Tongue (tissue), 3 donors: ENCODE data around the gene DMAP1. TPM values are rescaled to one million over a fixed set of nuclear protein-coding genes. Genes with fewer than 3 reads are reported as not detected.

Source experiments
- DNase-seq: peaks from one replicate; pipeline ENCODE4 v3.0.0-alpha.2; 2015
- small RNA-seq: library from RNA; depleted of rRNA; stranded (forward); fragments of <200 nt; gene quantifications from one replicate; pipeline ENCODE3, GENCODE V24; 2014; ENCODE audit warnings: low replicate concordance
- total RNA-seq: library from RNA; depleted of rRNA; stranded (reverse); fragments of >200 nt; gene quantifications from one replicate; pipeline ENCODE4 v1.2.3, GENCODE V29; 2014

Gene DMAP1
- total RNA-seq, 1 donor from 2014 or later: 35.6 TPM

DNA sequence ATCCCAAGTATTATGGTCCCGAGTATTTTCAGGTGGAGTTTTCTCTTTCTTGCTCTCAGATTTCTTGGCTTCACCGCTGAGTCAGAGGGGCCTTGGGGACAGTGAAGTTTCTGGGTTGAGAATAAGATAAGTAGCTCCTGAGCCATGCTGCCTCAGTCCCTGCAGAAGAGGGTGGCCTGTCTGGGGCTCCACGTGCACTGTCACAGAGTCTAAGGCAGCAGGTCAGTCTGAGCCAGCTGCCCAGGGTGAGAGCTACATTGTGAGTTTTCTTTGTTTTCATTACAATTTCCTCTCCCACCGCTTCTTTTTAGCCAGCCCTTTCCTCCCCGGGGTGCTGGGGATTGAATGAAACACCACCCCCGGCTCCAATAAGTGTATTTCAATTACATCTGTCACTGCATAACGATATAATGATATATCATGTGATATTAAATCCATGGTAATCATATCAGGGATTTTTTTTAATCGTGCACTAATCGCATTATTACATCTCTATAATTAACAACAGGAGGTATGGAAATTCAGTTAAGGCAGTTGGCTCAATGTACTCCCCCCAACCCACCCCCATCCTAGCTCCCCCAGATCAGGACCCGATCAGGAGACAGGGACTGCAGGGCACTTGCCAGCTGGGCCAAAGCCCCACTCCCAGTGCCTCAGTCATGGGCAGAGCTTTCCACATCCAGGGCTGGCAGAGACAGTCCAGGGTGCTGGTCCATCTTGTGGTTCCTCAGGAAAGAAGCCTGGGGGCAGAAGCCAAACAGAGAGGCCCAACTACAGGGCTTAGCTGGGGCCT, 43.7 kb downstream of the DMAP1 start:
- DNase-seq: no peak

DNA sequence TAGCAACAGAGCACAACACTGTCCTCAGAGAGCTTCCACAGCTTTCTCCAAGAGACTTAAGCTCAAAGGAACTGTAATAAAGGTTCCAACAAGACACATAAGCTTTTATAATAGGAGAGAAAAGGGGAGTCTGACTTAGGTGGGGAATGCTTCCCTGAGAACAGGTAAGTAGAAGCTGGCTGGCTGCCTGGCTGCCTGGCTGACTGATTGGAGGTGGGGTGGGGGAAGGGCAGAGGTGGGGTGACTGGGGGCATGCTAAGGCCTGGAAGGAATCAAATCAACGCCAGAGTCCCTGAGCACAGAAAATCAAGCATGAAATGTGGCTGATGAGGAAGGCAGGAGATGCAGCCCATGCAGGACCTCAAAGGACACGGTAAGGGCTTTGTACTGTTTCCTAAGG, 45.8 kb downstream of the DMAP1 start:
- no peak for DNase-seq

DNA sequence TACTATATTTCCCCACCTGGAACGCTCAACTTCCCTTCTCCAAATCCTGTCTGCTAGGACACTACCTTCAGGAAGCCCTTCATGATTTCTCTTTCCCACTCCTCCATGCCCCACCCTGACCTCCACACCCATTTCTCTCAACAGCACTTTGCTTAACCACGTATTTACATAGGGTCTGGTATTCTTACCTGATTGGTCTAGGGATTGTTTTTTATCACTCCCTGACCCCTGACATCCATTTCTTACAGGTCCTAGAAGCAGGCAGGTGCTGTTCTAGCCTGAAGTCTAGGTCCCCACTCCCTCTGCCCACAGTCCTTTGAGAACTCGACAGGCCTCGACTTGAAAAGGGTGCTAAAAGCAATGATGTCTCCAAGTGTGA, 47.5 kb downstream of the DMAP1 start:
- DNase-seq: no peak

GRCh38 chr1:44261171-44261817, 48.0 kb downstream of the DMAP1 start:
- no peak for DNase-seq

GRCh38 chr1:44261962-44262361, 48.7 kb downstream of the DMAP1 start:
- no peak for DNase-seq

GRCh38 chr1:44262414-44262813, 49.1 kb downstream of the DMAP1 start:
- no peak for DNase-seq

DNA sequence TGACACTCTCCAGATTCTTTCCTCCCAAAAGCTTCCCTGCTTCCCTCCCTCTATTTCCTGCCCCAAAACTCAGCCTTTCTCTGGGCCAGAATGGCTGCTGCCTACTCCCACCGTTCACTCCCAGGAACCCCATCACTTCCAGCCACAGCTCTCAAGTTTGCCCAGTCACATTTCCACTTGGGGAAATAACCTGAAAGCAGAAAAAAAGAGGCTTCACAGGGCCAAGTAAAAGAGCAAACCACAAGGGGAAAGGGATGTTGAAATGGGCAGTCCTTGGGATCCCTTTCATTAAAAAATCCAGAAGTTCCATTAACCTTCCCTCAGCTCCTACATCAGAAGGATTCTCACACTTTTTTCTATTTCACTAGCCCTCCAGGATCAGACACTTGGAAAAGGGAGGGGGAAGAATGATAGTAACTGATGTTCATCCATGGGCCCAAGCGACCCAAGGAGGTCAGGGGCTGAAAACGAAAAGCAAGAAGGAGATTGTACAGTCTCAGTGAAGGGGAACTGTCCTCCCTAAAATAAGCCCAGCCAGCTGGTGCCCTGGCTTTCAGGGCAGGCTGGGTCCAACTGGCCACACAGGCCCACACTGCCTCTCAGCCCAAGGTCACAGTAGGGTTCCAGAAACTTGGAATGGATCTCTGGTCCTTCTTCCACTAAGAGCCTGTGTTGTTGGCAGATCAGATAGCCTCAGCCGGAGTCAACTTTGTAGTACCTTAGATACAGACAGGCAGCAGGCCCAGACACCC, 49.7 kb downstream of the DMAP1 start:
- no peak for DNase-seq

DNA sequence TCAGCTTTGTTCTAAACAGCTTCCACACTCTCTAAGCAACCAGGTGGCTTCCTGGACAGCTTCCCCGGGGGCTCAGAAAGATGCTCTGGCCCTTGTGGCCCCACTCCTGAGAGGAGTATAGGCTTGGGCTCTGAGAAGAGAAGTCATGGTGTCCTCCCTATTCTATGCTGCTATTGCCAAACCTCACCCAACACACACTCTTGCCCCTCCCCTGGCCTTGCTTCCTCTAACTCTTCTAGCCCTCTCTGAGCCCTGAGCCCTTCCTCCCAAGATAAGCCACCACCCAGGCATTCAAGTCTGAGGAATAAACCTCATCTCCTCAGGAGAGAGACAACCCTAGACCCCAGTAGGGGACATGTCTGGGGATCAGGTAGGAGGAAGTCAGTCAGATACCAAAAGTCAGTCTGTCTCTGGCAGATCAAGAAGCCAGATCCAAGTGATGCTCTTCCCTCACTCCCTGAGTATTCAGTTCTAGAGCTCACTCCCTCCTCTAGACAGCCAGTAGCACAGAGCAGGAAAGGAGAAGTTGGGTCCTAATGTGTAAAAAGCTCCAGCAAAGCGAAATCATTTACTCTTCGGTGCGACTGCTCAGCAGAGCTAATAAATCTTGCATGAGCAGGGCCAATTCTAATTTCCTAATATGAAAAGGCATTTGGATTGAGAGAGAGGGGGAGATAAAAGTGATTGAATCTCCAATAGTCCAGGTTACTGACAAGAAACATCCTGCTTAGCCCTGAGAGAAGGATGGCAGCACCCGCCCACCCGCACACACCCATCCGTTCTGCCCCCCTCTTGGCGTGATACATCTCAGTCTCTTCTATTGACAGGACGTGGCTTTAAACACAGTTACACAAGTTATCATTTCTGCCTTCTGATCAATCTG, 50.5 kb downstream of the DMAP1 start:
- no peak for DNase-seq

GRCh38 chr1:44264451-44264771, 51.1 kb downstream of the DMAP1 start:
- no peak for DNase-seq

DNA sequence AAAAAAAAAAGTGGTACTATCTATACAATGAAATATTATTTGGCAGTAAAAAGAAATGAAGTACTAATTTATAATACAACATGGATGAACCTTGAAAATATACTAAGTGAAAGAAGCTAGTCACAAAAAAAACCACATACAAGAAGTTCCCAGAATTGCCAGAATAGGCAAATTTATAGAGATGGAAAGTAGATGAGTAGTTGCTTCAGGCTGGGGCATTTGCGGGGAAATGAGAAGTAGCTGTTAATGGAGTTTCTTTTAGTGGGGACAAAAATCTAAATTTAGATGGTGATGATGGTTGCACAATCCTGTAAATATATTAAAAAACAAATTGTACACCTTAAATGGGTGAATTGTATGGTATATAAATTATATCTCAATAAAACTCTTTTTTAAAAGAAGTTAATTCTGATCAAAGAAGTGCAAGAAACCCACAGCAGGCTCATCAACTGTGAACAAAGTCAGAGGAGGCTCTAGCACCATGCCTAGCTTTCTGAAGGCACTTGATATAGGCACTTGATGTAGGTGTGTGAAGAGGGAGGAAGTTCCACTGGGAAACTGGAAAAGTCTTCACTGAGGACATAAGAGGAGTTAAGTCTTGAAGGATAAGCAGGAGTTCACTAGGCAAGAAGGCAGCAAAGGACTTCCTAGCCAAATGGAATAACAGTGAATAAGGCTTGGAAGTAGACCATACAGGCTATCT, 52.5 kb downstream of the DMAP1 start:
- no peak for DNase-seq

- DNase-seq: no peak
Measured at GRCh38 chr1:44266400-44267344, 53.4 kb downstream of the DMAP1 start.

GRCh38 chr1:44267438-44267837, 54.2 kb downstream of the DMAP1 start:
- no peak for DNase-seq

DNA sequence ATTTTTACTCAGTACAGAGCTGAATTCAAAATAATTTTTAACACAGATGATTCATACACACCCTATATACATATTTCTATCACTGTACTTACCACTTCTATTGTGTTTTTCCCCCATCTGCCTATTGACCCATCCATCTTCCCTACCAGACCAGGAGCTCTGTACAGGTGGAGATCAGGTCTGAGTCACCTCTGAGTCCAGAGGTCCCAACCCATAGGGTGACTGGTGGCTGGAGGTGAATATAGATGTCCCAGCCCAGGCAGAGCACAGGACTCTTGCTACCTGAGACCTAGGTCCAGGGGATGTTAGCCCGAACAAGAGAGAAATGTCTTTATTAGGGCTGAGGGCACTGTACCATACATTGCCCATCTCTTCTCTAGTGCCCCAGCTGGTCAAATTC, 54.8 kb downstream of the DMAP1 start:
- DNase-seq: no peak

Small RNA genes within 50 kb of the gene (small RNA-seq; reads per million reads assigned to genes)
- not detected for gene AL035417.1

Other genes starting within 250 kb of the DMAP1 start
- gene DPH2, start 243.5 kb upstream of the DMAP1 start, total RNA-seq: 12.2 TPM
- gene ATP6V0B, start 238.5 kb upstream of the DMAP1 start, total RNA-seq: 27.6 TPM
- gene B4GALT2, start 234.3 kb upstream of the DMAP1 start, total RNA-seq: 19.6 TPM
- gene CCDC24, start 221.9 kb upstream of the DMAP1 start, total RNA-seq: 3.2 TPM
- 3.7 TPM for gene SLC6A9, start 182.0 kb upstream of the DMAP1 start, total RNA-seq
- 0.41 TPM for gene KLF17, start 94.7 kb upstream of the DMAP1 start, total RNA-seq
- gene KLF18, start 71.8 kb upstream of the DMAP1 start, total RNA-seq: not detected
- gene ERI3, start 141.8 kb downstream of the DMAP1 start, total RNA-seq: 57.1 TPM
- gene RNF220, start 191.8 kb downstream of the DMAP1 start, total RNA-seq: 52.0 TPM